Bronchial epithelial cell (primary cell): ENCODE results near the gene MCF2. TPM values are rescaled to one million over a fixed set of nuclear protein-coding genes. Genes with fewer than 3 reads are reported as not detected.

Source experiments
- DNase-seq: peaks from one replicate; pipeline ENCODE4 v3.0.0-alpha.2; 2010; ENCODE audit warnings: low read depth
- FAIRE-seq: peaks from 2 replicates; lab custom pipeline; 2011; peaks lifted over from hg19 to GRCh38; lab: Jason Lieb, UNC
- H3K27me3 ChIP-seq: 2 replicates; pipeline ENCODE4 v1.5.1; 2011; ENCODE audit warnings: low read length; ENCODE audit not compliant: control insufficient read depth, insufficient read depth
- H3K36me3 ChIP-seq: 2 replicates; pipeline ENCODE4 v1.5.1; 2011; ENCODE audit warnings: low read length; ENCODE audit not compliant: control insufficient read depth, insufficient read depth
- H3K4me3 ChIP-seq: 2 replicates; pipeline ENCODE4 v1.5.1; 2011; ENCODE audit warnings: mild to moderate bottlenecking, low read depth, low read length, control low read depth
- total RNA-seq: library from RNA; depleted of rRNA; stranded (reverse); fragments of >200 nt; gene quantifications from 2 replicates; pipeline ENCODE4 v1.2.1, GENCODE V29; 2014
- TF ChIP-seq, protein P1 (sequence below): IDR thresholded peaks from 2 replicates; pipeline ENCODE4 v1.5.1; 2011; ENCODE audit warnings: mild to moderate bottlenecking, moderate library complexity, low read length, control low read depth, inconsistent platforms; ENCODE audit not compliant: insufficient read depth, severe bottlenecking

Gene MCF2
- total RNA-seq, 1 donor from 2014 or later, result under 0.01 TPM

- DNase-seq (no peak), FAIRE-seq (no peak)
- TF ChIP-seq, protein P1, sequence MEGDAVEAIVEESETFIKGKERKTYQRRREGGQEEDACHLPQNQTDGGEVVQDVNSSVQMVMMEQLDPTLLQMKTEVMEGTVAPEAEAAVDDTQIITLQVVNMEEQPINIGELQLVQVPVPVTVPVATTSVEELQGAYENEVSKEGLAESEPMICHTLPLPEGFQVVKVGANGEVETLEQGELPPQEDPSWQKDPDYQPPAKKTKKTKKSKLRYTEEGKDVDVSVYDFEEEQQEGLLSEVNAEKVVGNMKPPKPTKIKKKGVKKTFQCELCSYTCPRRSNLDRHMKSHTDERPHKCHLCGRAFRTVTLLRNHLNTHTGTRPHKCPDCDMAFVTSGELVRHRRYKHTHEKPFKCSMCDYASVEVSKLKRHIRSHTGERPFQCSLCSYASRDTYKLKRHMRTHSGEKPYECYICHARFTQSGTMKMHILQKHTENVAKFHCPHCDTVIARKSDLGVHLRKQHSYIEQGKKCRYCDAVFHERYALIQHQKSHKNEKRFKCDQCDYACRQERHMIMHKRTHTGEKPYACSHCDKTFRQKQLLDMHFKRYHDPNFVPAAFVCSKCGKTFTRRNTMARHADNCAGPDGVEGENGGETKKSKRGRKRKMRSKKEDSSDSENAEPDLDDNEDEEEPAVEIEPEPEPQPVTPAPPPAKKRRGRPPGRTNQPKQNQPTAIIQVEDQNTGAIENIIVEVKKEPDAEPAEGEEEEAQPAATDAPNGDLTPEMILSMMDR, result no peak
- no peaks in the 10 kb centered on the region for H3K36me3 ChIP-seq
- H3K27me3 ChIP-seq, result no peaks in the 10 kb centered on the region
- no peak overlapping the region for H3K4me3 ChIP-seq
These were observed 28.2 kb upstream of the MCF2 start for GRCh38 chrX:139736151-139736550.

GRCh38 chrX:139734996-139735395 lies 27.0 kb upstream of the MCF2 start:
- no peak overlapping the region for H3K4me3 ChIP-seq
- H3K27me3 ChIP-seq, result no peaks in the 10 kb centered on the region
- no peak for FAIRE-seq
- TF ChIP-seq, protein P1, result no peak
- H3K36me3 ChIP-seq, result no peaks in the 10 kb centered on the region
- DNase-seq, result peak; percentile 30

DNA sequence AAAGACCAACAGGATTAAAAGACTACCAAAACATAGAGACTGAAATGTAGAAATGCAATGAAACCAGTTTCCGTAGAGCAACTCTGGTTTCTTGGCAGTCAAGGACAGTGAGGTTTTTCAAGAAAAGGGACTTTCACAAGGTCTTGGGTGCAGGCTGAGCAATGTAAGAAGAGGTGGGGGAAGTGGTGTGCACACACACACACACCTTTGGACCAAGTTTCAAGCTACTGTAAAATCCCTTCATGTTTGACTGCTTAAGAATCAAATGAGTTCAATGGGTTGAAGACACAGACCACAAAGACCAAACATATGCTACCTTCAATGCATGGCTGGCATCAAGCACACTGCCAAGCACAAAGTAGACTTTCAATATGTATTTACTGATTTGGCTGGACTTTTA lies 17.8 kb upstream of the MCF2 start:
- TF ChIP-seq, protein P1, result no peak
- no peak overlapping the region for H3K4me3 ChIP-seq
- H3K36me3 ChIP-seq, result no peaks in the 10 kb centered on the region
- no peaks in the 10 kb centered on the region for H3K27me3 ChIP-seq
- DNase-seq (no peak), FAIRE-seq (no peak)

GRCh38 chrX:139724626-139725025 lies 16.7 kb upstream of the MCF2 start:
- H3K27me3 ChIP-seq, result no peaks in the 10 kb centered on the region
- H3K4me3 ChIP-seq, result no peak overlapping the region
- H3K36me3 ChIP-seq, result no peaks in the 10 kb centered on the region
- no peak for FAIRE-seq
- TF ChIP-seq, protein P1, result no peak
- no peak for DNase-seq

DNA sequence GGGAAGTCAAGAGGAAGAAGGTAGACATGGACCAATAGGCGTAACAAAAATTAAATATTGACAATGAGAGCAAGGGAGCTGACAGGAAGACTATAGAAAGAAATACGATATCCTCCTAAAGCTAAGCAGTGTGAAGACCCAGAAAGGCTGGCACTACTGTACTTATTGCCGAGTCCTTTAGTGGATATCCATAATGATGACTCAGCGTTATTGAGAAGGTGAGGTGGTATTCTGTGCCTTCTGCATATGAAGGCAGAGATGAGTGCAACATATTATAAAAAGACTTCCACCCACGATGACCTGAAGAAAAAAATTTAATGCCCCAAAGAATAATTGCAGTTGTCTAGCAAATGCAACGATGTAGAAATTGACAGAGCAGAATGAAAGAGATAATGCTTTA lies 13.0 kb upstream of the MCF2 start:
- FAIRE-seq (no peak), DNase-seq (no peak)
- Histone ChIP-seq H3K27me3 (no peaks in the 10 kb centered on the region), H3K4me3 (no peak overlapping the region), H3K36me3 (no peaks in the 10 kb centered on the region)
- TF ChIP-seq, protein P1, result no peak

DNA sequence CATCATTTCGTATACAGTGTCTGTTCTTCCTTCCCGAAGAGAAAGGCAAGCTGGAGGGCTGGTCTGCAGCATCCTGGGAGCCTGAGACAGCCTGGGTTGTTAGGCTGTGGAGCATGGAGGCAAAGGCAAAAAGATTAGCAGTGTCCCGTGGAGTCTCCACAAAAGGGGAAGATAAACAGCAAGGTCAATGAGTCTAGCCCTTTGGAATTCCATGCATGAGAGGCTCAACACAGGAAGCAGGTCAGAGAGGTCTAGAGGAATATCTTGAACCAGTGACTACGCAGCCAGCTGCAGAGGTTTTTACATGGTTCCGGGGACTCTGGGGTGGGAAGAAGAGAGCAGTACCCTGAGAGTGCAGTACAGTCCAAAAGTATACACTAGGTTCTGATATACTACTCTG lies 12.2 kb upstream of the MCF2 start:
- peak; percentile 22 for DNase-seq
- FAIRE-seq, result no peak
- TF ChIP-seq, protein P1, result no peak
- no peaks in the 10 kb centered on the region for H3K36me3 ChIP-seq
- H3K27me3 ChIP-seq, result no peaks in the 10 kb centered on the region
- no peak overlapping the region for H3K4me3 ChIP-seq
